ENCODE results near the gene LRRC40. TPM values are rescaled to one million over a fixed set of nuclear protein-coding genes. Genes with fewer than 3 reads are reported as not detected.
A peak's percentile ranks its signal among the peaks of the same experiment; 100 is the strongest.

The LRRC40 gene
- total RNA-seq, 1 experiment from 2014 or later, result 13.4 TPM

DNA sequence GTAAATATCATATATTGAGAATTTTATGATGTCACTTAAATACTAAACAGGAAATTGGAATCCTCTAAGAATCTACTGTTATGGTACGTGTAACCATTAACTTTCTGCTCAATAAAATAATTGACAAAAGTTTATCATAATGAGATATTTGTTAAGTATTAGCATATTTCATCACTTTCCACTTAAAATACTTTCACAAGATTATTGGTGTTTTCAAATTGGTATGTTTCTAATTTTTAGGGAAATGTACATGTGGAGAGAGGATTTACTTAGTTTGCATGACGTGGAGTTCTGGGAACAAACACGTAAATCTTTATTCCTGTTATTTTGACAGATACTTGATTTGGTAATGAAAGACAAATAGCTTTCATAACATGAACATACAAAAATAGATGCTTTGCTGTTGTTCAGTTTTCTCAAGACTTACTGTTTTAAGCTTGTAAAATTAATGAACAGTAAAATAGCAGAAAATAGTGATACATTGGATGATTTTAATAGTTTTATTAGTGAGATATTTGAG, 17.4 kb upstream of the LRRC40 start:
- Histone ChIP-seq H3K9ac (ENCODE audit: low read length) (peak overlapping the region; percentile 89), H3K9me2 (ENCODE audit: insufficient read depth) (no peaks in the 10 kb centered on the region), H3K27ac (ENCODE audit: low read depth, low read length) (no peak overlapping the region), H4K20me1 (ENCODE audit: insufficient read depth) (peaks cover 27% of the 10 kb centered on the region; the same call in 1 of the 2 replicates), H3K79me2 (ENCODE audit: insufficient read depth, low read length) (peaks cover 97% of the 10 kb centered on the region), H3K9me3 (ENCODE audit: control insufficient read depth in 1 of 2, insufficient read depth in 1 of 2, low read depth in 1 of 2, low read length in 2 of 2) (no peaks in the 10 kb centered on the region), H2AFZ (ENCODE audit: low read depth, low read length, poor library complexity, severe bottlenecking) (no peak overlapping the region), H3K4me2 (ENCODE audit: low read length) (peak overlapping the region; percentile 75), H3K27me3 (ENCODE audit: insufficient read depth, low read length) (no peaks in the 10 kb centered on the region), H3K4me3 (replicated peaks in 1 of 2; ENCODE audit: low read depth in 1 of 2, low read length in 2 of 2) (peak overlapping the region; percentile 74 to 78; a peak in 3 of 4 replicates), H3K36me3 (ENCODE audit: control insufficient read depth in 1 of 2, insufficient read depth in 2 of 2, low read length in 2 of 2) (peaks cover 20 to 24% of the 10 kb centered on the region in 2 experiments; a peak in 3 of 4 replicates), H3K4me1 (ENCODE audit: control insufficient read depth in 1 of 2, insufficient read depth in 2 of 2, low read length in 2 of 2) (peaks cover 4 to 16% of the 10 kb centered on the region in 2 experiments; a peak in 3 of 4 replicates)
- DNase-seq (ENCODE audit: low read depth, low spot score) (no peak), ATAC-seq (no peak)
- ChIA-PET CTCF (no interaction called here), RAD21 (ENCODE audit: low non-redundant PET in 1 of 2, low total read pairs in 2 of 2, uncharacterized antibody in 2 of 2, unreplicated experiment in 2 of 2) (no interaction called here), POLR2A (interaction anchor here (0.6 to 0.7 kb wide), 2 partner anchors 8 to 21 kb away, joined by 3 read pairs; no protein-coding TSS in a partner anchor)
- BruUV-seq (replicated peaks), result no TSS peak
- TF ChIP-seq, protein P1, sequence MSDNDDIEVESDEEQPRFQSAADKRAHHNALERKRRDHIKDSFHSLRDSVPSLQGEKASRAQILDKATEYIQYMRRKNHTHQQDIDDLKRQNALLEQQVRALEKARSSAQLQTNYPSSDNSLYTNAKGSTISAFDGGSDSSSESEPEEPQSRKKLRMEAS (IDR thresholded peaks at IDR 0.05), result no peak
- no peak for TF ChIP-seq CBX3 (IDR thresholded peaks at IDR 0.05; ENCODE audit: low read depth)
- no peak for TF ChIP-seq TCF7L2 (IDR thresholded peaks at IDR 0.05; ENCODE audit: borderline replicate concordance, extremely low read depth, insufficient read depth, insufficient read length)
- TF ChIP-seq FOSL1 (IDR thresholded peaks at IDR 0.05; ENCODE audit: low read depth), result no peak
- TF ChIP-seq JUND (IDR thresholded peaks at IDR 0.05), result no peak
- TF ChIP-seq, protein P2, sequence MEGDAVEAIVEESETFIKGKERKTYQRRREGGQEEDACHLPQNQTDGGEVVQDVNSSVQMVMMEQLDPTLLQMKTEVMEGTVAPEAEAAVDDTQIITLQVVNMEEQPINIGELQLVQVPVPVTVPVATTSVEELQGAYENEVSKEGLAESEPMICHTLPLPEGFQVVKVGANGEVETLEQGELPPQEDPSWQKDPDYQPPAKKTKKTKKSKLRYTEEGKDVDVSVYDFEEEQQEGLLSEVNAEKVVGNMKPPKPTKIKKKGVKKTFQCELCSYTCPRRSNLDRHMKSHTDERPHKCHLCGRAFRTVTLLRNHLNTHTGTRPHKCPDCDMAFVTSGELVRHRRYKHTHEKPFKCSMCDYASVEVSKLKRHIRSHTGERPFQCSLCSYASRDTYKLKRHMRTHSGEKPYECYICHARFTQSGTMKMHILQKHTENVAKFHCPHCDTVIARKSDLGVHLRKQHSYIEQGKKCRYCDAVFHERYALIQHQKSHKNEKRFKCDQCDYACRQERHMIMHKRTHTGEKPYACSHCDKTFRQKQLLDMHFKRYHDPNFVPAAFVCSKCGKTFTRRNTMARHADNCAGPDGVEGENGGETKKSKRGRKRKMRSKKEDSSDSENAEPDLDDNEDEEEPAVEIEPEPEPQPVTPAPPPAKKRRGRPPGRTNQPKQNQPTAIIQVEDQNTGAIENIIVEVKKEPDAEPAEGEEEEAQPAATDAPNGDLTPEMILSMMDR (IDR thresholded peaks at IDR 0.05 in 2 of 3, conservative IDR thresholded peaks at IDR 0.05 in 1 of 3; ENCODE audit: borderline replicate concordance in 1 of 3, insufficient read depth in 1 of 3, low read depth in 2 of 3, low read length in 2 of 3), result no peak
- TF ChIP-seq POLR2AphosphoS5 (IDR thresholded peaks at IDR 0.05; ENCODE audit: low read depth, low read length), result no peak
- no peak for TF ChIP-seq SRF (IDR thresholded peaks at IDR 0.05; ENCODE audit: low read depth)
- TF ChIP-seq EZH2phosphoT487 (IDR thresholded peaks at IDR 0.05; ENCODE audit: borderline replicate concordance), result no peak
- TF ChIP-seq EZH2 (IDR thresholded peaks at IDR 0.05), result no peak
- intact Hi-C loops (cut with micrococcal nuclease), result loop anchor here (10.0 kb wide), 1 partner anchor 192 kb away; the partner anchor contains the start of gene CTH
